NCI-H2107 (cell line): Measurements from ENCODE around the gene CRTAC1.
"Not testable (repeated sequence)": the region's sequence is repeated elsewhere in the genome, so short reads cannot be mapped to it uniquely, and the experiment has no call there.

Experiments
- DNase-seq: peaks from one replicate; lab custom pipeline; 2025; lab: John Stamatoyannopoulos, UW

Gene CRTAC1

DNA sequence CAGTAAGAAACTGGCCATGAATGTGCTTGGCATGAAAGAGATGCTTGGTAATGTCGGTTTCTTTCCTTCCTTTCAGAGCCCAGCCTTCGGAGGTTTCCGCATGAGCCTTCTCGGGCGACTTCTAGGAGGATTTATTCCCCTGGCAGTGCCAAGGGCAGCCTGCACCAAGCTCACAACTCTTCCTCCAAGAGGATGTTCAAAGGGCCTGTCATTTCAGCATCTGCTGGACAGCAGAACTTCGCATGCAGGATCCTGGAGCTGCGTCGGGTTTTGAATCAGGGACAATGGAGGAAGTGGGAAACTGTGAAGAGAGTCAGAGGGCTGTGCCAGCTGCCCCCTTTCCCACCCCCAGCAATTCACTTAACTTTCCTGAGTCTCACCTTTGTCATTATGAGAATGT, 159.4 kb downstream of the CRTAC1 start:
- DNase-seq, result no peak

DNA sequence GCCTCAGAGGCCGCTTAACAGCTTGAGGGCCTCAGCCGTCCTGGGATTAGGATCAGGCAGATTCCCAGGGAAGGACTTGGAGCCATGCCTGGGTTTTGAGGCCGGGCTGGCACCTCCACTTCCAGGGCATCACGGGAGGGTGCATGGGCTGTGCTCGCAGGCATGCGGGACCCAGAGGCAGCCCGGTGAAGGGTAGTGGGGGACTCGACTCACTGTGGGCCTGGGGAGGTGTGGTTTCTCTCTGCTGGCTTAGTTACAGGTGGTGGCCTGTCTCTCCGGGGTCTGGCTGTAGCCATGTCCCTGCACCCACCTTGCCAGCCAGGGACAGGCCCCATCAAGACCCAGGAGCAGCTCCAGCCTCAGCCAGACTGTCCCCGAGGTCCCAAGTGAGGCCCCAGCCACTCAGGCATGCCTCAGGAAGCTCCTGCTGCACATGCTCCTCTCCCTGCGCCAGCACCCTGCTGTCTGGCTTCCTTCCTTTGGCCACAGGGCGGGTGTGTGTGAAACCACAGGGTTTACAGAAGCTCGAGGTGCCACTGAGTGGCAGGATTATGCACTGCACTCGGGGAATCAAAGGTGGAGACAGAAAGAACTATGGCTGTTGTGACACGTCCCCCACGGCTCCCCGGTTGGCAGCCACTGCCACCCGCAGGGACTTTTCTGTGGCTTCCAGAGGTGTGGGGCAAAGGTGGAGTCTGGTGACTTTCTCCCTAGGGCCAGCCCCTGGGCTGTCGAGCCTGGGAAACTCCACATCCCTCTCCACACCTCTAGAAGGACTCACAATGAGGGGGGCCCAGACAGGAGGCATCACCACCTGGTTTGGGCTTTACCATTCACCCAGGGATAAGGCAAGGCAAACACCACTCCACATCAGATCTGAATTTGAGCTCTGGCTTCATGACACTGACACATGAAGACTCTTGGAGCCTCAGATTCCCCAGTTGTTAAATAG, 161.1 kb downstream of the CRTAC1 start:
- peak; percentile 71 for DNase-seq

DNA sequence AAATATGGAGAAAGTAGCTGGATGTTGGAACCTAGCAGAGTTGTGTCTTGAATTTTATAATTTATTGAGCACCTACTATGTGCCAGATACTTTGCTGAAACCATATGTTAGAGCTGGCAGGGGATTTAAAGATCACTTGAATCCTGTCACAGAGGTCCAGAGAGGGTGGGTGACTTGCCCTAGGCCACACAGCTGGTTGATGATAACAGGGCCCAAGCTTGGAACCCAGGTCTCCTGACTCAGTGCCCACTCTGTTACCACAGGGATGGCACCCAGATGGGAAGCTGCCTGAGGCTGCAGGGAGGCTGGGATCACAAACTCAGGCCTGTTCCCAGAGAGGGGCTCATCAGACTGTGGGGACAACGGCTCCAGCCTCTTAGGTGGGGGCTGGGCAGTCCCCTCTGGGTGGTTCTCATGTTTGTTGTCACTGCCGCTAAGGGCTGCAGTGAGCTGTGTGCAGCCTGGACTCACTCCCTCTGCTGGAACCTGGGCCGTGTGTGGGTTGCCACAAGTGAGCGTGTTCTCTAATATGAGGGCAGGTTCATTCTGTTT, 162.2 kb downstream of the CRTAC1 start:
- no peak for DNase-seq

DNA sequence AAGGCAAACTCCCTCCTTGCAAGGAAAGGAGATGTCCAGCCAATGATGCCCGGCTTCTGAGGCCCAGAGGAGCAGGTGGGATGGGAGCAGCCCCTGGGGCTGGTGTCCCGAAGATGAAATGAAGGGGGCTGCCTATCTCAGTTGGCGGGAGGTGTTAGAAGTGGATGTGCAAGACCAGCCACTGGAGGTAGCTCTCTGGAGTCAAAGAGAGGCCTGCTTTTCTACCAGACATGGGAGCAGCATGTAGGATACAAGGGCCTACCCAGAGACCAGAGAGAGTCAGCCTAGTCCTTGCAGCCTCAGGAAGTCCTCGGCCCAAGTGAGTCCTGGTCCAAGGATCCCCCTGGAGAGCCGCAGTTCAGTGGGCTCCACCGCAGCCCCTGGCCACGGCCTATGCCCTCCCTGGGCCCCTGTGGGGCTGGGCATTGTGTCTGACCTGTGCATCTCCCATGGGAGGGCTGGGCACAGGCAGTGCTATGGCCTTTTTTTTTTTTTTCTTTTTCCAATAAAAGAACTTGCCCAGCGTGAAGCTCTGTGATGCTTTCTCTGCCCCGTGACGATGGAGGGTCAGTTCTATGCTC, 163.1 kb downstream of the CRTAC1 start:
- DNase-seq, result no peak

DNA sequence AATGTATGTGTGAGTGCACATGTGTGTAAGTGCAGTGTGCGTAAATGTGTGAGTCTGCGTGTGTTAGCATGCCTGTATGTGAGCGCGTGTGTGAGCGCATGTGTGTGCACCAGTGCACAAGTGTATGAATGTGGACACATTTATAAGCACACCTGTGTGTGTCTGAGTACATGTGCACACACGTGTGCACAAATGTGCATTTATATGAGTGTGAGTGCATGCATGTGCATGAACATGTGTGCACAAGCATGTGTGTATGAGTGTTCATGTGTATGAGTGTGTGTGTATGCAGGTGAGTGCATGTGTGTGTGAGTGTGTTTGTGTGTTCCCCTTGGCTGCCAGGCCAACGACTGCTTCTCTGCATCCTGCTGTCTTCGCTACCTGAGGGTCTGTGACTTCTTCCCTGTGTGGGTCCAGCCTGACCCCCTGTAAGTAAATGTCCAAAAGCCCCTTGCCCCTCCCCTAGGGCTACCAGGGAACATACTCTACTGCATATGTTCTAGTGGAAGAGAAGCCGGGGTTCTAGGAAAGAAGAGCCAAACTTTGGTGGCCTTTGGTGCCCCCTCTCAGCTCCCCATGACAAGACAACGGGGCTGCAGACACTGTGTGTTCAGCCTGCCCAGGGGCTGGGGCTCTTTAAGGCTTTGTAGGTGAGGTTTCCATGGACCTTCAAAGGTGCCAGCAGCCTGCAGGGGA, 163.7 kb downstream of the CRTAC1 start:
- no peak for DNase-seq

DNA sequence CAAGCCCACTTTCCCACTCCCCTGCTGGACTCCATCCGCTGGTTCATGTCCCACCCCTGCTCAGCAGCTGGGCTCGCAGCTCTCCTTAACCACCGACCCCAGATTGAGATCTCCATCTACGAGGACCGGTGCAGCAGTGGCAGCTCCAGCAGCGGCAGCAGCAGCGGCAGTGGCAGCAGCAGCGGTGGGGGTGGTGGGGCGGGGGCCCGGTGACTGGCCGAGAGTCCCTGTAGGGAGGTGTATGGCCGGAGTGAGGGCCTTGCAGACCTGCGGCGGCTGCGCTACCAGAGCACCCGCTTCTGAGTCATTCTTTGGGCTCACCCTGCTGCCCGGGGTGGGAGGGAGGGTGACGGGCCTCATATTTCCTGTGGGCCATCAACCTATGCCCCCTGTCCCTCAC, 164.9 kb downstream of the CRTAC1 start:
- DNase-seq, result no peak

DNA sequence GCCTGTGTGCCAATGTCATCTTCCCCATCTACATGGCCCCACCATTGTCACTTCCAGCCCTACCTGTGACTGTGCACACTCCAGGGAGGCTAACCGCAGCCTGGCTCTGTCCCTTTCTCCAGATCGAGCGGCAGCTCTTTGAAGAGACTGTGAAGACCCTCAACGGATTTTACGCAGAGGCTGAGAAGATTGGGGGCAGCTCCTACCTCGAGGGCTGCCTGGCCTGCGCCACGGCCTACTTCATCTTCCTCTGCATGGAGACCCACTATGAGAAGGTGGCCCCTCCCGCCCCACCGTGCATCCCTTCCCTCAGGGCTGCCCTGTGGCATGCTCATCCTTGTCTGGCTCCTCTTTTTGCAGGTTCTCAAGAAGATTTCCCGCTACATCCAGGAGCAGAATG, 166.6 kb downstream of the CRTAC1 start:
- no peak for DNase-seq

DNA sequence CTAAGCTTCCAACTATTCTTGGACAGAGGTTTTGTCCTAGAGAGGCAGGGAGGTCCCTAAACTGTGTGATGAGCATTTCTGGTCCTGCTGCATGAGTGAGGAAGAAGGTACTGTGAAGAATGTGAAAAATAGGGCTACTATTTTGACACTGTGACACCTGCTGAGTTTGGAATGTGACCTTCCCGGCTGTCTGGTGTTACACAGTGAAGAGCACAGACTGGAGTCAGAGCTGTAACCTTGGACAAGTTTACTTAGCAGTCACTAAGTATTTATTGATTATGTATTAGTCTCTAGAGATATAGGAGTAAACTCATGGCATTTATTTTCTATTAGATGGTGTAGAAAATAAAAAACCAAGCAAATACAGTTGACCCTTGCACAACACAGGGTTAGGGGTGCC, 168.5 kb downstream of the CRTAC1 start:
- DNase-seq, result no peak

DNA sequence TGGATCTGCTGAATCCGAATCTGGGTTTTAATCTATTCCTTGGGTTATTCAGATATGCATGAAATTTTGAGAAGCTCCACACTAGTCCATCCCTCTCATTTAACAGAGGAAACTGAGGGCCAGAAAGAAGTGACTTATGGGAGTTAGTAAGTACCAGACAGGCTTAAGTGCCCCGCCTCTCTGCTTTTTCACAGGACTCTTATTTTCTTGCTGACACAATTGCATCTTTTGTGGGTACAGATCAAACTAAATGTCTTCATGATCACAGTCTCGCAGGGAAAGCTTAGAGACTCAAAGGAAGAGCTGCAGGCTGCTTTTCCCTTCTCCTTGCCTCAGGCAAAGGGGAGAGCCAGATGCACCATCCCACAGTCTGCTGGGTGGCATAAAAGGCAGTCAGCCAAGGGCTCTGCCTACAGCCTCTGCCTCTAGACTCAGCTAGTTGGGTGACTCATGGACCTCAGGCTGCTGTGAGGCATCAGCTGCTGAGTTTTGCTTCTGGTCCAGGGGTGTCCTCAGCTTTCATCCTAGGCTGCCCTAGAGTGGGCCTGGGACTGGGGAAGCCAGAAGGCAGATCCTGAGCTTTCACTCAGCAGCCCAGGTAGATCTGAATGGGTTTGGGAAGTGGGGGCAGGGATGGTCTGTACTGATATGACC, 169.2 kb downstream of the CRTAC1 start:
- DNase-seq, result no peak

DNA sequence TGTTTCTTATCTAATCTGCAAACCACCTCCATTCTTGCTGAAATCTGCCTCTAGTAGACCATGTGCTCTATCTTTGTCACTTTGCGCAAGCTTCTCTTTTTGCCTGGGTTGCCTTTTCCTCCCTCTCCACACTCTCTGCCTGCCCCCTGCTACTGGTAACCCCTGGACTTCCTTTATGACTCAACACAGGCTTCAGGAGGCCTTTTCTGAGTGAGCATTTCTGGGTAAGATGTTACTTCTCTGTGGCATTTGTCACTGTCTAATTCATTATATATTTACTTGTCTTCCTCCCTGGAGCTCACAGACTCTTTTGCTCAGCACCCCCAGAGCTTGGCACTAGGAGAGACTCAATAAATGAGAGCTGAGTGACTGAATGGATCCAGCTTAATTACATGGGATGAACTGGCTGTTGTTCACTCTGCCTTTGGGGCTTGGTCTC, 172.4 kb downstream of the CRTAC1 start:
- no peak for DNase-seq

DNA sequence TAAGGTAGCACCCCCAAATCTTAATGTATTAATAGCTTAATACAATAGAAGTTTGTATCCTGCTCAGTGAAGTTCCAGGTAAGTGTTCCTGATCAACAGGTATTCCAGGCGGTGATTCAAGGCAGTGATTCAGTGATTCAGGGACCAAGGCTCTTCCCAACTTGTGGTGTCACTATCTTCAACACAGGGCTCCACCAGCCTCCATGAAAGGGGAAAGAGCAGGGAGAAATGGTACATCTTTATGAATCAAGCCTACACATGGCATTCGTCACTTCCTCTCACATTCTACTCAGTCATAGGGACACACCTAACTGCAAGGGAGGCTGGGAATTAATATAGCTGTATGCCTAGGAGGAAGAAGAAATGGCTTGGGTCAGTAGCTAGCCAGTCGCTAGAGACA, 175.7 kb downstream of the CRTAC1 start:
- no peak for DNase-seq

DNA sequence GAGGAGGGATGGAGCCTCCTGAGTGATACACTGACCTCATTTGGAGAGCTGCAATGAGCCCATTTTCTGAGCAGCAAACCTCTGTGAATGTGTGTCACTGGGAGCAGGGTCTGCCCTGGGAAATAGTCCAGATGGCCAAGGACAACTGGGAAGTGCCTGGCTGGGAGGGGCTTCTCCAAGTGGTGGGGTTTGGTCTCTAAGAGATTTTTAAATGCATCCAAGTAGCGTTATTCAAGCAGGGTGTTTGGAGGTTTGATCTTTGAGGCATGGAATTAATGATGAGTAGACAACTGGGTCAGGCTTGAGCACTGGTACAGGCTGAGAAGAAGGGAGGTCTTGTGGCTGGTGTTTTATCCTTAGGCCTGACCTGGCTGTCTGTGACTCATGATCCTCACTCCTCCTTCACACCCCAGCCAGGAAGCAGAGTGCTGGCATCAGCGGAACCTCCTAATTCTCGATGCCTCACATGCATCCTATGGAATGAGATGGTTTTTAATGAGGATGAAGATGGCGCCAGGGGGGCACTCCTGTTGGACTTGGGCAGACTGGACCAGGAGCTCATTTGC, 177.5 kb downstream of the CRTAC1 start:
- DNase-seq, result no peak

DNA sequence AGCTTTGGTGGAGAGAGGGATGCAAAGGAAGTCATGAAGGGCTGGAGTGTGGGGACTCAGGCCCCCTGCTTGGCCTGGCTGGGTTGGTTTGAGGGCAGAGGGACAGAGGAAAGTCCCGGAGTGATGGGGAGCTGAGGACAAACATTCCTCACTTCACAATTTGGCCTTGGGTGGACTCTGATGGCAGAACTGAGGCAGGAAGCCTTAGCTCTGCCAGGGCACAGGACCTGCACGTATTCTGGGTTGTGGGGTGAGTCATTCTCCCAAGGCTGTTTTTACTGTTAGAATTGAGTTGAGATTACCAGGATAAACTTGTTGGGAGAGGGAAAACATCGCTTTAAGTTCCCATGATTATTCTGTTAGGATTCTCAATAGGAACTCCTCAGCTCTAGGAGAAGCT, 178.1 kb downstream of the CRTAC1 start:
- no peak for DNase-seq

DNA sequence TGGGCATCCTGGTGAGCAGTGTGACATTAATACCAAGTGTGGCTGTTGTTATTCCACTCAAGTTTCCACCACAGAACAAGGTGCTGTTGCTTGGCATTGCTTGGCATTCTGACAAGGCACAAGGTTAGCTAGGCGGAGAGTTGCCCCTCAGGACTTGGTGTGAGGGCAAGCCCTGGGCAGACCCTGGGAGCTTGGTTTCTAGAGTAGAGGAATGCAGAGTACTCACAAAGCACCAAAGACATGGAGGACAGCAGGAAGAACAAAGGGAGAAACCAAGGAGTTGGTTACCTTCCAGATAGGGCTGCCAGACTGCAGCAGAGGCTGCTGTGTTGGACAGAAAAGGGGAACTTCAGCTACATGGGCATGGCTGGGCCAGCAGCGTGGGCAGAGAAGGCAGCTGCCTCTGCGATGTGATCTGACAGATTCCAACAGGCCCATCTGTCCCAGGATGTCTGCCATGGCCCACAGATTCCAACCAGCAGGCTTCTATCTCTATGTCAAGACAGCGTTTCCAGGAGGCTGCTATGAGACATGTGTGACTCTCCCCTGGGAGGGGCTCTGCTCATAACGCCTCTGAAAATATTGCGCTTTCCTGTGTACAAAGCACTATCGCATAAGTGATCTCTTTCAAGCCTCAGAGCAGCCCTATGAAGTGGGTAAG, 178.9 kb downstream of the CRTAC1 start:
- DNase-seq, result no peak

DNA sequence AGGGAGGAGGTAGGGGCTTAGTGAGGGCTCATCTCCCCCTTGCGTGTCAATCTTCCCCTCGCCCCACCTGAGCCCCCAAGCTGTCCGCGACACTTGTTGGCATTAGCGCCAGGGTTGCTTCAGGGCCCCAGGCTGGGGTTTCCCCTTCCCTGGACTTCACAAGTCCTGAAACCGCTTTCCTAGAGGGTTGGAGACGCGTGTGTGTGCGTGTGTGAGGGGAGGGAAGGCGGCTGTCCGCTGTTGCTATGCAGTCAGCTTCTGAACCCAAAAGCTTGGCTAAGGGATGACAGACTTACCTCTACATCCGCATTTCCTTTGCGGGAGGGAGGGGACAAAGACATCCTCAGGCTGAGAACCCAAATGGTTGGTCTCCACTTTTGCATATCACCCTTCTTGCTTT, 180.0 kb downstream of the CRTAC1 start:
- no peak for DNase-seq

DNA sequence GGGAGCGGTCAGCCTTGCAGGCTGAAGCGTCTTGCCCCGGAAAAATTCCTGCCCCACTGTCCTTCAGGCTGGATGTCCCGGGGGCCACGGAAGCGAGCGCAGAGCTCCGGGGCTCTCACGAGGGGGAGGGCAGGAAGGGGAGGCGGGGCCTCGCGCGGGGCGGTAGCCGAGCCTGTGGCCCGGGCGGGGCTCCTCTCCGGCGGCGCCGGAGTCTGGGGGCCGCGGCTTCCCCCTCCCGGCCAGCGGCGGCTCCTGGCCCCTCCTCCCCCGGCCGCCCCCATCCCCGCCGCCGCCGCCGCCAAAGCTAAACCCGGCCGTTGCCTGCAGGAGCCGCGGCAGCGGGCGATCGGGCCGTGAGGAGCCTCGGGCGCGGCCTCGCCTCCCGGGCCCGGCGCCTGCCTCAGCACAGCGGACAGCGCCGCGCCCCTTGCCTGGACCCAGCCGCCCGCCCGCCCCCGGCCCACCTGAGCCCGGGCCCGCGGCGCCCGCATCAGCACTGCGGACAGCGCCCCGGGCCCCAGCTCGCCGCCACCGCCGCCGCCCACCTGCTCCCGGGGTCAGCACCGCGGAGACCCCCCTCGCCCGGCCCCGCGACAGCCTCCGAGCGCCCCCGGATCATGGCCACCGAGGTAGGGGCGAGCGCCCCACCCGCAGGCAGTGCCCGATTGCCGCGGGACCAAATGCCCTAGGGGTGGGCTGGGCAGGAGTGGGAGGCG, 180.6 kb downstream of the CRTAC1 start, which contains the start of gene GOLGA7B:
Gene GOLGA7B, plus strand, starts transcription at position 157 of the 716 bp plus-strand sequence. Its CDS starts 461 bp downstream, at position 618.
- no peak for DNase-seq

DNA sequence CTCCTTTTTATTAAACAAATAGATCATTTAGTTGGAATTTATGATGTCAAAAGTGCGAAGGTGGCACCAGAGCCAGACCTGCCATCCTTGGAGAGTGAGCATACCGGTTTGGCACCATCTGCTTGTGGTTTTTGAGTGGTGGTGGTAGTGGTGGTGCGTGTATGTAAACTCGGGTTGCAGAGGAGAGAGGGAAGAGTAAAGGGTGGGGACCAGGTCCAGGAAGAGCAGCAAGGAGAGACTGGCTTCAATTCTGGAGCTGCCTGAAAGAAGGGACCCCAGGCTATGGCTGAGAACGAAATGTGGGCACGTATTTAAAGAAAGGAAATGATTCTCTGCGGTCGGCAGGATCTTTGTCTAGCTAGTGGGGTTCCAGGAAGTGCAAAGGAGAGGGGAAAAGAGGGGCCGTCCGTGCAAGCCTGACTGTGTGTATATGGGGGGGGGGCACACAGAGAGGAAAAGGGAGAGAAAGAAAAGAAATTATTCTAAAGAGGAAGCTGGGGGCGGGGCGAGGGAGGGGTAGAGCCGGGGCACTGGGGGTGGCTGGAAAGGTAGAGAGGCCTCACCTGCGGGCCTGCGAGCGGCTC, 181.2 kb downstream of the CRTAC1 start:
- peak; percentile 72 for DNase-seq

DNA sequence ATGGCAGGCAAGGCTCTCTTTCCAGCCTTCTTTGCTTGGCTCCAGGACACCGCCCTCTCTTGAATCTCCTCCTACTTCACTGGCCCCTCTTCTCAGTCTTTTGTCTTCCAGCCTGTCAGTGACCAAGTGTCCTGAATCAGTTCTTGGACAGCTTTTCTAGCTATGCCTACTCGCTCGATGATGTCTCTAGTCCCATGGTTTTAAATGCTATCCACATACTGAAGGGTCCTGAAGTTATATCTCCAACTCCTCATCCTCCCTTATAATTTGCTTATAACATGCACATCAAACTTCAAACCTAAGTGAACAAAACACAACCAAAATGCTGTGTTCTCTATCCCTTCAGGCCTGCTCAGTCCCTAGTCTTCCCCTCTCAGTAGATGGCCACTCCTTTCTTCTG, 185.7 kb downstream of the CRTAC1 start:
- no peak for DNase-seq

DNA sequence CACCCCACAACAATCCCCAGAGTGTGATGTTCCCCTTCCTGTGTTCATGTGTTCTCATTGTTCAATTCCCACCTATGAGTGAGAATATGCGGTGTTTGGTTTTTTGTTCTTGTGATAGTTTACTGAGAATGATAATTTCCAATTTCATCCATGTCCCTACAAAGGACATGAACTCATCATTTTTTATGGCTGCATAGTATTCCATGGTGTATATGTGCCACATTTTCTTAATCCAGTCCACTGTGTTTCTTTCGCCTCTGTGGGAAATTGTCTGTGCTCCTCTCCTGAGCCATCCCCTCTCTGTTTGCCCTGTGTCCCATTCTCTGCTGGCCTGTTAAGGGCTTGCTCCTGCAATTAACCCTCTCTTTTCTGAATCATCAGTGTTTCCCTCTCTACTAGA, 186.4 kb downstream of the CRTAC1 start:
- not testable (repeated sequence) for DNase-seq

DNA sequence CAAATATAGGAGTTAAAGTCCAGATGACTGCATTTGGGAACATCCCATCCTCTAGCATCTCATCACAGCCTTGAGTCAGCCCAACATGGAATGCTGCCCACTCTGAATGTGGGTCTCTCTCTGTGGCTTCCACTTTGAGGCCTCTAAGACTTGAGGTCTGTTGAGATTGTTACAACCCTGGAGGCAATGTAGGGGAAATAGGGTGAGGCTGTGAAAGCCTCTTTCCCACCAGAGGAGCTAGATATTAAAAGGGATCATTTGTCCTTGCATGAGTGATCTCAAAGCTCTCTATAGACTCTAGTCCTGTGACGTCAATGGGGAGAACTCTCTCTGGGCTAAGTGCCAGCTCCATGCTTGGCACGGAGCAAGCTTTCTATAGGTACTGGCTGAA, 187.1 kb downstream of the CRTAC1 start:
- peak; percentile 8 for DNase-seq
